ENCODE results near the gene RAPGEF1. TPM values are rescaled to one million over a fixed set of nuclear protein-coding genes. Genes with fewer than 3 reads are reported as not detected.

Gene RAPGEF1
- total and polyA plus RNA-seq, 9 of the 15 experiments (the other 6 are each of a cell fraction or from before 2014, with no cell fraction given) = 0.06 to 44.1 (median 19.9) TPM

DNA sequence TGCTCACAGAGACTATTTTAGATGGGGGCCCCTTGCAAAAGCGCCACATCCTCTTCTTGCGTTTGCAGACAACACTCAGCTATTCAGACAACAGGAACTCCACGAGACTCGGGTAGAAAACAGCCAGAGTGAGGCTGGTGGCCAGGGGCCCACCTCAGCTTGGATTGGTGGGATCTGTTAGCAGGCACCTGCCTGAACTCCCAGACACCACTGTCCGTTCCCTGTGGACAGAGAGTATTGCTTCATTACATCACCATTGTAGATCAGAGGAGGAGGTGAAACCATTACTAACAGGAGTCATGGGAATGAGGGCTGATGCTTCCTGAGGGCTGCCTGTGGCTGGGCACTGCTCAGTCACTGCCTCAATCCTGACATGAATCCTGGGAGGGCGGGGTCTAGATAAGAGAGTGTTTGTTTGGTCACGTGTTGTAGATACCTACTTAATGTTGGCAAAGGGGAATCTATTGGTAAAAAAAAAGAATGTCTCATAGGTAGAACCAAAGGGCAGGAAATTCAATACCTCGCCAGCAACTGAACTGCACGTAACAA is 4.4 kb upstream of the RAPGEF1 start (continued):
- TF ChIP-seq ZNF398 (CRISPR knock-in tag; IDR thresholded peaks at IDR 0.05) (no peak), KDM5B (IDR thresholded peaks at IDR 0.05; ENCODE audit: insufficient replicate concordance, low read depth, low read length) (no peak), GTF2F1 (IDR thresholded peaks at IDR 0.05; ENCODE audit: low read depth, low read length) (no peak), SNRNP70 (optimal IDR thresholded peaks at IDR 0.05; ENCODE audit: low read depth, low read length) (no peak), ZZZ3 (IDR thresholded peaks at IDR 0.05) (no peak)
- TF ChIP-seq, protein P1, sequence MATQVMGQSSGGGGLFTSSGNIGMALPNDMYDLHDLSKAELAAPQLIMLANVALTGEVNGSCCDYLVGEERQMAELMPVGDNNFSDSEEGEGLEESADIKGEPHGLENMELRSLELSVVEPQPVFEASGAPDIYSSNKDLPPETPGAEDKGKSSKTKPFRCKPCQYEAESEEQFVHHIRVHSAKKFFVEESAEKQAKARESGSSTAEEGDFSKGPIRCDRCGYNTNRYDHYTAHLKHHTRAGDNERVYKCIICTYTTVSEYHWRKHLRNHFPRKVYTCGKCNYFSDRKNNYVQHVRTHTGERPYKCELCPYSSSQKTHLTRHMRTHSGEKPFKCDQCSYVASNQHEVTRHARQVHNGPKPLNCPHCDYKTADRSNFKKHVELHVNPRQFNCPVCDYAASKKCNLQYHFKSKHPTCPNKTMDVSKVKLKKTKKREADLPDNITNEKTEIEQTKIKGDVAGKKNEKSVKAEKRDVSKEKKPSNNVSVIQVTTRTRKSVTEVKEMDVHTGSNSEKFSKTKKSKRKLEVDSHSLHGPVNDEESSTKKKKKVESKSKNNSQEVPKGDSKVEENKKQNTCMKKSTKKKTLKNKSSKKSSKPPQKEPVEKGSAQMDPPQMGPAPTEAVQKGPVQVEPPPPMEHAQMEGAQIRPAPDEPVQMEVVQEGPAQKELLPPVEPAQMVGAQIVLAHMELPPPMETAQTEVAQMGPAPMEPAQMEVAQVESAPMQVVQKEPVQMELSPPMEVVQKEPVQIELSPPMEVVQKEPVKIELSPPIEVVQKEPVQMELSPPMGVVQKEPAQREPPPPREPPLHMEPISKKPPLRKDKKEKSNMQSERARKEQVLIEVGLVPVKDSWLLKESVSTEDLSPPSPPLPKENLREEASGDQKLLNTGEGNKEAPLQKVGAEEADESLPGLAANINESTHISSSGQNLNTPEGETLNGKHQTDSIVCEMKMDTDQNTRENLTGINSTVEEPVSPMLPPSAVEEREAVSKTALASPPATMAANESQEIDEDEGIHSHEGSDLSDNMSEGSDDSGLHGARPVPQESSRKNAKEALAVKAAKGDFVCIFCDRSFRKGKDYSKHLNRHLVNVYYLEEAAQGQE (IDR thresholded peaks at IDR 0.05; ENCODE audit: borderline replicate concordance) = 0 out of 2 replicates have a peak, but pooled peaks have one; percentile 11
- TF ChIP-seq, protein P1 (CRISPR knock-in tag; IDR thresholded peaks at IDR 0.05; ENCODE audit: low read depth) = no peak
- TF ChIP-seq, protein P2, sequence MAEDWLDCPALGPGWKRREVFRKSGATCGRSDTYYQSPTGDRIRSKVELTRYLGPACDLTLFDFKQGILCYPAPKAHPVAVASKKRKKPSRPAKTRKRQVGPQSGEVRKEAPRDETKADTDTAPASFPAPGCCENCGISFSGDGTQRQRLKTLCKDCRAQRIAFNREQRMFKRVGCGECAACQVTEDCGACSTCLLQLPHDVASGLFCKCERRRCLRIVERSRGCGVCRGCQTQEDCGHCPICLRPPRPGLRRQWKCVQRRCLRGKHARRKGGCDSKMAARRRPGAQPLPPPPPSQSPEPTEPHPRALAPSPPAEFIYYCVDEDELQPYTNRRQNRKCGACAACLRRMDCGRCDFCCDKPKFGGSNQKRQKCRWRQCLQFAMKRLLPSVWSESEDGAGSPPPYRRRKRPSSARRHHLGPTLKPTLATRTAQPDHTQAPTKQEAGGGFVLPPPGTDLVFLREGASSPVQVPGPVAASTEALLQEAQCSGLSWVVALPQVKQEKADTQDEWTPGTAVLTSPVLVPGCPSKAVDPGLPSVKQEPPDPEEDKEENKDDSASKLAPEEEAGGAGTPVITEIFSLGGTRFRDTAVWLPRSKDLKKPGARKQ (CRISPR knock-in tag; IDR thresholded peaks at IDR 0.05) = no peak
